Upper lobe of left lung (tissue), 4 donors: ENCODE results near the gene SUN5.

ENCODE experiments used
- EP300 ChIP-seq, 4 donors: sonication (generic); formaldehyde crosslinking; IDR thresholded peaks; one replicate each; pipeline ENCODE4 v1.5.1; 2017; ENCODE audit warnings: antibody characterized with exemption in 4 of 4, control low read depth in 2 of 4
- POLR2A ChIP-seq, 4 donors: fragments of 450-650 bp; IDR thresholded peaks; one replicate each; pipeline ENCODE4 v1.5.1; 2016 to 2017; ENCODE audit warnings: antibody characterized with exemption in 4 of 4, mild to moderate bottlenecking in 2 of 4
- POLR2AphosphoS5 ChIP-seq, 2 donors: sonication (generic); formaldehyde crosslinking; IDR thresholded peaks; one replicate each; pipeline ENCODE4 v1.5.1; 2017; ENCODE audit warnings: antibody characterized with exemption in 2 of 2
- TF ChIP-seq, protein P1 (sequence below), 6 experiments: fragments of 450-650 bp in 4 of 6; fragments of 200-600 bp in 2 of 6; sonication (generic) in 2 of 6; IDR thresholded peaks; one replicate each; pipeline ENCODE4 v1.5.1; 2016 to 2019; ENCODE audit warnings: antibody characterized with exemption in 6 of 6

DNA sequence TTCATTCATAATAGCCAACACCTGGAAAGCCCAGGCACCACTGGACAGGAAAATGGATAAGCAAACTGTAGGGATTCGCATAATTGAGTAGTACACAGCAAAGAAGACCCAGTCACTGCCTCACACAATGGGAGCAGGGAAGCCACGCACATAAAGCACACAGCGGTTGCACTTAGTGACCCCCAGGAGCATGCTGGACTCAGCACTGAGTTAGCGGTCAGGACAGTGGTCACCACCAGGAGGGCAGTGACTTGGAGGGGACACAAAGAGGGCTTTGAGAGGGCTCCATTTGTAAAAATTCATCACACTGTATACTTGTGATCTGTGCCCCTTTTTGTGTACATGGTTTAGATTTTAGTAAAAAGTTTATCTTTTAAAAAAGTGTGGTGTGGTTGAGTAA, 47.1 kb upstream of the SUN5 start:
- TF ChIP-seq, protein P1, sequence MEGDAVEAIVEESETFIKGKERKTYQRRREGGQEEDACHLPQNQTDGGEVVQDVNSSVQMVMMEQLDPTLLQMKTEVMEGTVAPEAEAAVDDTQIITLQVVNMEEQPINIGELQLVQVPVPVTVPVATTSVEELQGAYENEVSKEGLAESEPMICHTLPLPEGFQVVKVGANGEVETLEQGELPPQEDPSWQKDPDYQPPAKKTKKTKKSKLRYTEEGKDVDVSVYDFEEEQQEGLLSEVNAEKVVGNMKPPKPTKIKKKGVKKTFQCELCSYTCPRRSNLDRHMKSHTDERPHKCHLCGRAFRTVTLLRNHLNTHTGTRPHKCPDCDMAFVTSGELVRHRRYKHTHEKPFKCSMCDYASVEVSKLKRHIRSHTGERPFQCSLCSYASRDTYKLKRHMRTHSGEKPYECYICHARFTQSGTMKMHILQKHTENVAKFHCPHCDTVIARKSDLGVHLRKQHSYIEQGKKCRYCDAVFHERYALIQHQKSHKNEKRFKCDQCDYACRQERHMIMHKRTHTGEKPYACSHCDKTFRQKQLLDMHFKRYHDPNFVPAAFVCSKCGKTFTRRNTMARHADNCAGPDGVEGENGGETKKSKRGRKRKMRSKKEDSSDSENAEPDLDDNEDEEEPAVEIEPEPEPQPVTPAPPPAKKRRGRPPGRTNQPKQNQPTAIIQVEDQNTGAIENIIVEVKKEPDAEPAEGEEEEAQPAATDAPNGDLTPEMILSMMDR (IDR thresholded peaks at IDR 0.05): no peak
- TF ChIP-seq POLR2AphosphoS5 (IDR thresholded peaks at IDR 0.05): no peak
- no peak for TF ChIP-seq POLR2A (IDR thresholded peaks at IDR 0.05)
- TF ChIP-seq EP300 (IDR thresholded peaks at IDR 0.05): no peak
